H1 (cell line): ENCODE measurements around the gene NLRP11. TPM values are rescaled to one million over a fixed set of nuclear protein-coding genes. Genes with fewer than 3 reads are reported as not detected.

ENCODE experiments used
- CTCF ChIA-PET: fragments of 300-600 bp; sonication (Branson Sonifier 250); formaldehyde crosslinking; loops from one replicate; lab custom pipeline; 2021; ENCODE audit not compliant: partially characterized antibody; lab: Charles Lee
- POLR2A ChIA-PET: fragments of 300-600 bp; sonication (Branson Sonifier 250); formaldehyde crosslinking; loops from one replicate; lab custom pipeline; 2021; ENCODE audit warnings: inconsistent platforms; ENCODE audit not compliant: partially characterized antibody; lab: Charles Lee
- DNase-seq, 2 experiments: peaks; one replicate each; pipeline versions ENCODE4 v3.0.0 to v3.0.0-alpha.2; 2010 to 2022; ENCODE audit warnings: low spot score in 2 of 2, low read depth in 1 of 2, mixed read lengths in 1 of 2
- FAIRE-seq: peaks from 2 replicates; lab custom pipeline; 2011; peaks lifted over from hg19 to GRCh38; lab: Jason Lieb, UNC
- H2AFZ ChIP-seq: 2 replicates; pipeline ENCODE4 v1.8.1; 2012; ENCODE audit warnings: low read length, inconsistent platforms
- H2AK5ac ChIP-seq: 2 replicates; pipeline ENCODE4 v1.6.1; 2013; ENCODE audit warnings: low read depth, low read length
- H2BK120ac ChIP-seq: replicated peaks from 2 replicates; pipeline ENCODE3; 2013; ENCODE audit warnings: low read depth, low read length, inconsistent platforms
- H2BK12ac ChIP-seq: 2 replicates; pipeline ENCODE4 v1.6.1; 2013; ENCODE audit warnings: low read depth, low read length
- H2BK15ac ChIP-seq: 2 replicates; pipeline ENCODE4 v1.6.1; 2013; ENCODE audit warnings: low read length
- H2BK20ac ChIP-seq: 2 replicates; pipeline ENCODE4 v1.6.1; 2013; ENCODE audit warnings: low read length
- H2BK5ac ChIP-seq: 2 replicates; pipeline ENCODE4 v1.6.1; 2013; ENCODE audit warnings: low read depth, low read length
- H3K14ac ChIP-seq: 2 replicates; pipeline ENCODE4 v1.6.1; 2013; ENCODE audit warnings: inconsistent platforms; ENCODE audit not compliant: insufficient read length
- H3K18ac ChIP-seq: 2 replicates; pipeline ENCODE4 v1.6.1; 2013; ENCODE audit warnings: low read length; ENCODE audit errors: extremely low read depth
- H3K23ac ChIP-seq: 2 replicates; pipeline ENCODE4 v1.6.1; 2013; ENCODE audit warnings: inconsistent platforms; ENCODE audit not compliant: insufficient read length
- H3K23me2 ChIP-seq: 2 replicates; pipeline ENCODE4 v1.6.1; 2013; ENCODE audit warnings: low read depth, low read length
- H3K27ac ChIP-seq: 2 replicates; pipeline ENCODE4 v1.6.1; 2011; ENCODE audit warnings: low read depth, low read length, inconsistent platforms
- H3K27me3 ChIP-seq, 4 experiments: replicated peaks in 1 of 4; 1 replicate in 1 of 4; 2 replicates in 3 of 4; pipeline versions ENCODE4 v1.6.1 to v1.8.1; 2011 to 2013; ENCODE audit warnings: low read length in 3 of 4, mild to moderate bottlenecking in 3 of 4, inconsistent platforms in 2 of 4, mixed read lengths in 2 of 4, moderate library complexity in 1 of 4; ENCODE audit not compliant: control insufficient read depth in 3 of 4, insufficient read depth in 3 of 4; ENCODE audit errors: extremely low read depth in 1 of 4
- H3K36me3 ChIP-seq, 4 experiments: 2 replicates each; pipeline versions ENCODE4 v1.6.1 to v1.8.1; 2011 to 2013; ENCODE audit warnings: mild to moderate bottlenecking in 4 of 4, low read length in 3 of 4, moderate library complexity in 2 of 4, control low read depth in 1 of 4, inconsistent platforms in 1 of 4; ENCODE audit not compliant: insufficient read depth in 4 of 4, control insufficient read depth in 2 of 4
- H3K4ac ChIP-seq: replicated peaks from 2 replicates; pipeline ENCODE3; 2013; ENCODE audit warnings: low read length, low read depth, mixed read lengths, inconsistent platforms; ENCODE audit not compliant: insufficient read length
- H3K4me1 ChIP-seq, 4 experiments: replicated peaks in 1 of 4; 1 replicate in 1 of 4; 2 replicates in 3 of 4; pipeline versions ENCODE4 v1.6.1 to v1.8.1; 2011 to 2013; ENCODE audit warnings: low read length in 3 of 4, inconsistent platforms in 2 of 4, mixed read lengths in 1 of 4; ENCODE audit not compliant: insufficient read depth in 4 of 4, control insufficient read depth in 3 of 4
- H3K4me2 ChIP-seq, 2 experiments: 2 replicates each; pipeline versions ENCODE4 v1.6.1 to v1.8.1; 2011 to 2013; ENCODE audit warnings: low read depth in 2 of 2, low read length in 2 of 2, control low read depth in 1 of 2, inconsistent platforms in 1 of 2, mild to moderate bottlenecking in 1 of 2; ENCODE audit not compliant: insufficient read depth in 1 of 2
- H3K4me3 ChIP-seq, 4 experiments: fragments of 200-600, 300-600 bp in 1 of 4; sonication (generic), shearing (Covaris generic), sonication (Bioruptor Twin) in 1 of 4; 2 replicates each; pipeline versions ENCODE4 v1.5.1 to v1.8.1; 2011 to 2016; ENCODE audit warnings: low read length in 4 of 4, low read depth in 3 of 4, control low read depth in 2 of 4, inconsistent platforms in 2 of 4, mild to moderate bottlenecking in 2 of 4, mixed read lengths in 1 of 4, moderate library complexity in 1 of 4; ENCODE audit not compliant: insufficient read depth in 2 of 4; ENCODE audit errors: extremely low read depth in 1 of 4
- H3K56ac ChIP-seq: replicated peaks from 2 replicates; pipeline ENCODE3; 2013; ENCODE audit warnings: low read depth, mild to moderate bottlenecking, mixed read lengths, low read length, inconsistent platforms; ENCODE audit not compliant: insufficient read length
- H3K79me1 ChIP-seq: 2 replicates; pipeline ENCODE4 v1.6.1; 2013; ENCODE audit warnings: low read depth, low read length, control low read depth
- H3K79me2 ChIP-seq, 2 experiments: 2 replicates each; pipeline versions ENCODE4 v1.6.1 to v1.8.1; 2012 to 2013; ENCODE audit warnings: low read length in 2 of 2, mild to moderate bottlenecking in 2 of 2, inconsistent platforms in 1 of 2; ENCODE audit not compliant: insufficient read depth in 2 of 2, control insufficient read depth in 1 of 2
- H3K9ac ChIP-seq, 4 experiments: replicated peaks in 1 of 4; 1 replicate in 1 of 4; 2 replicates in 3 of 4; pipeline versions ENCODE4 v1.6.1 to v1.8.1; 2011 to 2013; ENCODE audit warnings: low read depth in 3 of 4, low read length in 3 of 4, control low read depth in 2 of 4, mild to moderate bottlenecking in 2 of 4, moderate library complexity in 2 of 4, inconsistent platforms in 1 of 4; ENCODE audit errors: extremely low read depth in 1 of 4
- H3K9me3 ChIP-seq, 2 experiments: 2 replicates each; pipeline versions ENCODE4 v1.6.1 to v1.8.1; 2012 to 2013; ENCODE audit warnings: mild to moderate bottlenecking in 2 of 2, moderate library complexity in 2 of 2, control low read depth in 1 of 2, inconsistent platforms in 1 of 2, low read depth in 1 of 2, low read length in 1 of 2, mixed read lengths in 1 of 2; ENCODE audit not compliant: insufficient read depth in 2 of 2
- H4K20me1 ChIP-seq, 2 experiments: replicated peaks in 1 of 2; 2 replicates each; pipeline versions ENCODE3 to v1.8.1; 2011 to 2013; ENCODE audit warnings: inconsistent platforms in 2 of 2, low read length in 2 of 2, mild to moderate bottlenecking in 1 of 2; ENCODE audit not compliant: insufficient read depth in 2 of 2, control insufficient read depth in 1 of 2
- H4K5ac ChIP-seq: 2 replicates; pipeline ENCODE4 v1.6.1; 2013; ENCODE audit warnings: low read length, low read depth, mixed read lengths, inconsistent platforms; ENCODE audit not compliant: insufficient read length
- H4K8ac ChIP-seq: 2 replicates; pipeline ENCODE4 v1.8.0; 2013; ENCODE audit warnings: mild to moderate bottlenecking, moderate library complexity, low read length, inconsistent platforms; ENCODE audit not compliant: insufficient read depth; ENCODE audit errors: extremely low read depth
- H4K91ac ChIP-seq: replicated peaks from 2 replicates; pipeline ENCODE3; 2013; ENCODE audit warnings: low read length, mixed read lengths, inconsistent platforms; ENCODE audit not compliant: insufficient read length
- CBX5 ChIP-seq: fragments of 300-800, 300-1000 bp; sonication (generic); IDR thresholded peaks from 2 replicates; pipeline ENCODE4 v1.7.1; 2016; ENCODE audit warnings: antibody characterized with exemption, low read length, low read depth
- CTBP2 ChIP-seq: IDR thresholded peaks from 2 replicates; pipeline ENCODE4 v1.7.0; 2011; ENCODE audit warnings: borderline replicate concordance, mild to moderate bottlenecking, moderate library complexity, mixed read lengths, low read length; ENCODE audit not compliant: insufficient read depth, insufficient read length
- POLR2AphosphoS5 ChIP-seq: IDR thresholded peaks from 2 replicates; pipeline ENCODE4 v1.6.1; 2011; ENCODE audit warnings: low read depth, low read length
- RXRA ChIP-seq: IDR thresholded peaks from 2 replicates; pipeline ENCODE4 v1.6.1; 2011; ENCODE audit warnings: low read depth, mild to moderate bottlenecking, low read length, moderate library complexity; ENCODE audit not compliant: insufficient read depth
- ZNF274 ChIP-seq: IDR thresholded peaks from 2 replicates; pipeline ENCODE4 v1.7.0; 2012; ENCODE audit warnings: low read length, borderline replicate concordance; ENCODE audit errors: extremely low read depth
- WGBS, 2 experiments: shearing (Covaris generic) in 1 of 2; methylation state at CpG; one replicate each; pipeline versions ENCODE4 v1.1.6 to v1.1.7; 2013 to 2015; ENCODE audit warnings: low lambda C conversion rate in 2 of 2, mixed read lengths in 2 of 2, inconsistent platforms in 1 of 2, low coverage in 1 of 2, missing lambda C conversion rate in 1 of 2; ENCODE audit not compliant: insufficient replicate concordance in 2 of 2, insufficient coverage in 1 of 2, insufficient read length in 1 of 2; ENCODE audit errors: extremely low coverage in 1 of 2, missing lambda C conversion rate in 1 of 2; 5-methylcytosine and 5-hydroxymethylcytosine counted together
- polyA plus RNA-seq, 7 experiments: library from polyadenylated mRNA; depleted of rRNA in 3 of 7; stranded (reverse) in 5 of 7; unstranded in 2 of 7; fragments of >200 nt in 5 of 7; fragments of 200-250 nt in 2 of 7; gene quantifications; 1 replicate in 5 of 7; 2 replicates in 1 of 7; 4 replicates in 1 of 7; pipeline versions ENCODE4 v1.2.1 to v1.2.3, GENCODE V29; 2011 to 2013; ENCODE audit warnings: missing spikeins in 2 of 7, mixed read lengths in 2 of 7
- total RNA-seq: library from RNA; stranded (reverse); fragmentation: NEBNext Ultra II Directional; extraction: Animal tissue kit (Norgen Biotek cat#: 25700); gene quantifications from 2 replicates; pipeline ENCODE4 v1.2.1, GENCODE V29; 2021

The NLRP11 gene
- total and polyA plus RNA-seq, 2 of the 8 experiments (the other 6 are each of a cell fraction or from before 2014, with no cell fraction given) = not detected

- H3K27ac ChIP-seq = no peak overlapping the region
- TF ChIP-seq RXRA (no peak), ZNF274 (no peak), CTBP2 (no peak), POLR2AphosphoS5 (no peak), CBX5 (no peak)
Observed at GRCh38 chr19:55857974-55858373, 26.2 kb upstream of the NLRP11 start.

More at GRCh38 chr19:55857974-55858373, 26.2 kb upstream of the NLRP11 start:
- Histone ChIP-seq H3K56ac (no peak overlapping the region), H3K4me1 (no peaks in the 10 kb centered on the region), H3K4ac (no peak overlapping the region), H2BK120ac (no peak overlapping the region), H2BK5ac (no peak overlapping the region), H2BK15ac (no peak overlapping the region), H3K9me3 (peaks cover 66 to 87% of the 10 kb centered on the region in 2 experiments), H3K14ac (no peak overlapping the region), H2AFZ (no peak overlapping the region), H2BK20ac (no peak overlapping the region), H4K8ac (no peak overlapping the region), H3K79me1 (no peaks in the 10 kb centered on the region), H4K5ac (no peak overlapping the region), H2BK12ac (no peak overlapping the region), H4K91ac (no peak overlapping the region), H3K79me2 (no peaks in the 10 kb centered on the region), H3K36me3 (no peaks in the 10 kb centered on the region), H3K27me3 (no peaks in the 10 kb centered on the region), H3K18ac (no peak overlapping the region), H3K4me2 (no peak overlapping the region), H3K23ac (no peak overlapping the region), H2AK5ac (no peak overlapping the region), H3K23me2 (no peaks in the 10 kb centered on the region), H4K20me1 (no peaks in the 10 kb centered on the region), H3K9ac (no peak overlapping the region), H3K4me3 (no peak overlapping the region)
- 85% methylated on average over 23 of the region's 23 CpGs; no CpG with 5 or more reads in 1 of the 2 experiments for WGBS, 2 experiments
- FAIRE-seq (no peak), DNase-seq (no peak)
- CTCF ChIA-PET = no interaction called here
- POLR2A ChIA-PET = no interaction called here
